Vagina (tissue), 2 donors: ENCODE measurements around the gene FSTL3. TPM values are rescaled to one million over a fixed set of nuclear protein-coding genes. Genes with fewer than 3 reads are reported as not detected.

Experiments used
- DNase-seq, 2 donors: peaks; one replicate each; pipeline ENCODE4 v3.0.0-alpha.2; 2017; ENCODE audit errors: extremely low spot score in 2 of 2
- H3K27ac ChIP-seq: fragments of 200-600 bp; sonication (generic); one replicate; pipeline ENCODE4 v1.5.1; 2019
- H3K27me3 ChIP-seq: fragments of 200-600 bp; sonication (generic); one replicate; pipeline ENCODE4 v1.5.1; 2019
- H3K36me3 ChIP-seq, 2 donors: fragments of 200-600 bp; sonication (generic); one replicate each; pipeline ENCODE4 v1.5.1; 2017 to 2019
- H3K4me1 ChIP-seq: fragments of 200-600 bp; sonication (generic); one replicate; pipeline ENCODE4 v1.5.1; 2019
- H3K4me3 ChIP-seq, 2 donors: fragments of 200-600 bp; sonication (generic); 1 replicate in 1 of 2; 2 replicates in 1 of 2; pipeline ENCODE4 v1.5.1; 2016 to 2019
- H3K9me3 ChIP-seq: fragments of 200-600 bp; sonication (generic); one replicate; pipeline ENCODE4 v1.5.1; 2019
- POLR2A ChIP-seq, 2 donors: fragments of 450-650 bp; IDR thresholded peaks; one replicate each; pipeline ENCODE4 v1.6.1; 2017; ENCODE audit warnings: antibody characterized with exemption in 2 of 2, mild to moderate bottlenecking in 2 of 2, moderate library complexity in 2 of 2
- POLR2AphosphoS5 ChIP-seq, 2 donors: sonication (generic); formaldehyde crosslinking; IDR thresholded peaks; one replicate each; pipeline ENCODE4 v1.9.0; 2017; ENCODE audit warnings: antibody characterized with exemption in 2 of 2, mild to moderate bottlenecking in 2 of 2, low read depth in 1 of 2; ENCODE audit not compliant: insufficient read depth in 1 of 2
- intact Hi-C: fragments of 100-400 bp; cut with DNase I; formaldehyde crosslinking; loops from one replicate; pipeline ENCODE4 v1.15.1; 2023
- total RNA-seq: library from RNA; depleted of rRNA; stranded (reverse); fragments of >200 nt; gene quantifications from one replicate; pipeline ENCODE4 v1.2.3, GENCODE V29; 2016
- TF ChIP-seq, protein P1 (sequence below), 3 experiments: fragments of 450-650 bp in 2 of 3; fragments of 200-600 bp in 1 of 3; sonication (generic) in 1 of 3; IDR thresholded peaks; one replicate each; pipeline ENCODE4 v1.5.1; 2017 to 2019; ENCODE audit warnings: antibody characterized with exemption in 3 of 3, mild to moderate bottlenecking in 2 of 3, moderate library complexity in 2 of 3

The FSTL3 gene
- total RNA-seq, 1 donor from 2014 or later, result 129 TPM

DNA sequence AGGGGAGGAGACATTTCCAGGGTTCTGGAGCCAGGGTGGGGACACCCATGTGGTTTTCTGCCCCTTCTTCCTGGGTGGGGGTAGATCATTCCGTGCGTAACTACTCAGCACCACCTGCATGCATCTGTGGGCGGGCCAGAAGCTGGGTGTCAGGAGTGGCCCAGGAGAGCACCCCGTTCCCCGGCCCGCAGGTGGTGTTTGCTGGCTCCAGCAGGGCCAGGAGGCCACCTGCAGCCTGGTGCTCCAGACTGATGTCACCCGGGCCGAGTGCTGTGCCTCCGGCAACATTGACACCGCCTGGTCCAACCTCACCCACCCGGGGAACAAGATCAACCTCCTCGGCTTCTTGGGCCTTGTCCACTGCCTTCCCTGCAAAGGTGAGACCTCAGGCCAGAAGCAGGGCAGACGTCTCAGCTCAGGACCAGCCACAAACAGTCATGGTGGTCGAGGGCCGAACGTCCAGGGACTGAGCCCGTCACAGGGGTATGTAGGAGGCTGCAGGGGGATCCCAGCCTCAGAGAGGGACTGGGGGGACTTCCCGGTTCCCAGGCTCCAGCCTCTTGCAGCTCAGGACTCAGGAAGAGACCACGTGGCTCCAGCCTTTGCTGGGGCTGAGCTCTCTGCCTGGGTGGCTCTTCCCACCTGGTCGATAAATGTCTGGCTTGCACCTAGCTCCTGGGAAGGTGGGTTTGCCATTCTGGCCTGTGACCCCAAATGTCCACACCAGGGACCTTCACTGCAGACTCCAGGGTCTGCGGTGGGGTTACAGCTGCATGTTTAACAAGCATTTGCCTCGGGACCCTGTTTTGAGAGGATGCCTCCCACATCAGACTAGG, 1.6 kb downstream of the FSTL3 start:
- intact Hi-C loops, result no loop called here
- DNase-seq, result no peak
- H3K4me3 ChIP-seq, result peak overlapping the region; percentile 59 to 72
- peaks cover 41% of the 10 kb centered on the region for H3K4me1 ChIP-seq
- no peaks in the 10 kb centered on the region for H3K9me3 ChIP-seq
- H3K36me3 ChIP-seq, result no peaks in the 10 kb centered on the region
- TF ChIP-seq POLR2A (IDR thresholded peaks at IDR 0.05) (no peak), POLR2AphosphoS5 (IDR thresholded peaks at IDR 0.05; ENCODE audit: insufficient read depth in 1 of 2, low read depth in 1 of 2) (no peak)
- TF ChIP-seq, protein P1, sequence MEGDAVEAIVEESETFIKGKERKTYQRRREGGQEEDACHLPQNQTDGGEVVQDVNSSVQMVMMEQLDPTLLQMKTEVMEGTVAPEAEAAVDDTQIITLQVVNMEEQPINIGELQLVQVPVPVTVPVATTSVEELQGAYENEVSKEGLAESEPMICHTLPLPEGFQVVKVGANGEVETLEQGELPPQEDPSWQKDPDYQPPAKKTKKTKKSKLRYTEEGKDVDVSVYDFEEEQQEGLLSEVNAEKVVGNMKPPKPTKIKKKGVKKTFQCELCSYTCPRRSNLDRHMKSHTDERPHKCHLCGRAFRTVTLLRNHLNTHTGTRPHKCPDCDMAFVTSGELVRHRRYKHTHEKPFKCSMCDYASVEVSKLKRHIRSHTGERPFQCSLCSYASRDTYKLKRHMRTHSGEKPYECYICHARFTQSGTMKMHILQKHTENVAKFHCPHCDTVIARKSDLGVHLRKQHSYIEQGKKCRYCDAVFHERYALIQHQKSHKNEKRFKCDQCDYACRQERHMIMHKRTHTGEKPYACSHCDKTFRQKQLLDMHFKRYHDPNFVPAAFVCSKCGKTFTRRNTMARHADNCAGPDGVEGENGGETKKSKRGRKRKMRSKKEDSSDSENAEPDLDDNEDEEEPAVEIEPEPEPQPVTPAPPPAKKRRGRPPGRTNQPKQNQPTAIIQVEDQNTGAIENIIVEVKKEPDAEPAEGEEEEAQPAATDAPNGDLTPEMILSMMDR (IDR thresholded peaks at IDR 0.05), result no peak
- no peaks in the 10 kb centered on the region for H3K27me3 ChIP-seq
- peak overlapping the region; percentile 99 for H3K27ac ChIP-seq

DNA sequence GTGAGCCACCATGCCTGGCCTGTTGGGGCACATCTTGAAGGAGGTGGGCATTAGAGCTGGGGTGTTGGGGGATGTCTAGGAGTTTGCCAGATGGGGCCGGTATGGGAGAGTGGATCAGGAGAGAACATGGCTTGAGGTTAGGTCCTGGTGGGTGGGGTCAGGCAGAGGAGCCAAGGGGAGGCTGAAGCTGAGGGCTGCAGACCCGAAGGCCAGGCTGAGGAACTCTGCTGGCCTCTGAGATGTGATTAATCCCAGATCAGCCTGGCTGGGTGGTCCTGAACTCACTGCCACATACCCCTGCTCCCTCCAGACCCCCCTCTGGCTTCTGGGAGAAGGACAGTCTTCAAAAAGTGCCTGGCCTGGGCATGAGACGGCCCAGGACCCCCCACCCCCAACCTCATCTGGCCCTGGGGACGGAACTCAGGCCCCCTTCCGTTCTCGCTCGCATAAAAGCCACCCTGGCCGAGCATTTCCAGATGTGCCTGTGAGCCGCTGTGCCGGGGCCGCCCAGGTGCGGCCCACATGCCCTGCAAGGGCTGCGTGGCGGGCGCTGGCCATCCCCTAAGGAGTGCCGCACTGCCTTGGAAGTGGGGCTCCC, 2.7 kb downstream of the FSTL3 start:
- H3K4me3 ChIP-seq, result peak overlapping the region; percentile 72 to 95
- no peaks in the 10 kb centered on the region for H3K36me3 ChIP-seq
- intact Hi-C loops, result no loop called here
- H3K4me1 ChIP-seq, result peaks cover 41% of the 10 kb centered on the region
- peak overlapping the region; percentile 99 for H3K27ac ChIP-seq
- H3K9me3 ChIP-seq, result no peaks in the 10 kb centered on the region
- TF ChIP-seq POLR2A (IDR thresholded peaks at IDR 0.05) (no peak), POLR2AphosphoS5 (IDR thresholded peaks at IDR 0.05; ENCODE audit: insufficient read depth in 1 of 2, low read depth in 1 of 2) (no peak)
- TF ChIP-seq, protein P1 (IDR thresholded peaks at IDR 0.05), result no peak
- no peak for DNase-seq
- no peaks in the 10 kb centered on the region for H3K27me3 ChIP-seq

DNA sequence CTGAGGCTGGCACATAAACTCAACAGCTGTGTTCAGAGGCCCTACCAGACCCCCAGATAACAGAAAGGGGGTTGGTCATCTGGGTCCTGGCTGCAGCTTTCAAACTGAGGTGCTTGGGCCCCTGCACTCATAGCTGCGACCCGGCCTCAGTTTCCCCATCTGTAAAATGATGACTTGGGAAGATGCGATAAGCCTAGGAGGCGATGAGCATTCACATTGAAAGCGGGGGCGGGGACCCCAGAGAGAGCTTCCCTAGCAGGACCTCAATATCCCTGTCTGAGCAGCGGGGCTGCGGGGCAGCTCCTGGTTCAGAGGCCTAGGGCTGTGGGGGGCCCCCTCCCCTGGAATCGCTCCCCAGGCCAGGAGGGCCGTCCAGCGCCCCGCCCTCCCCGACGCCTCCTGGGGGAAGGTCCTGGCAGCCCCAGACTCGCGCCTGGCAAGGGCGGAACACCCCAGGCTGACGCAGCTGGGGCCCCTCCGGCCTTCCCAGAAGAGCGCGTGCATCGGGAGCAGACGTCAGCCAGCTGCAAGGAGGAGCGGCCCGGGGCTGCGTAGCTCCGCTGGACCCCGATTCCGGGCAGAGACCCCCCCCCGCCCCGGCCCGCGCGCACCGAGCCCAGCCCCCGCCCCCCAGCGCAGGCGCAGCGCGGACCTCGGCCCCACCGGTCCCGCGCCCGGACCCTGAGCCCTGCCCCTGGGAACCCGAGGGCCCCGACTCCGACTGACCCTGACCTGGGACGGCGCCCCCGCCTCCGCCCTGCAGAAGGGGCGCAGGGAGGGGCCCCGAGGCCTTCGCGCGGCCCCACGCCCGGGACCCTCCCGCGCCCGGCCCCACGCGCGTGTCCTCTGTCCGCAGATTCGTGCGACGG, 3.5 kb downstream of the FSTL3 start:
- DNase-seq, result peak in 1 of 2 donors; percentile 91
- H3K27ac ChIP-seq, result peak overlapping the region; percentile 99
- TF ChIP-seq, protein P1 (IDR thresholded peaks at IDR 0.05), result no peak
- TF ChIP-seq POLR2AphosphoS5 (IDR thresholded peaks at IDR 0.05; ENCODE audit: insufficient read depth in 1 of 2, low read depth in 1 of 2), result peak in 1 of 2 donors; percentile 74
- no peaks in the 10 kb centered on the region for H3K9me3 ChIP-seq
- peak overlapping the region; percentile 72 to 95 for H3K4me3 ChIP-seq
- intact Hi-C loops, result no loop called here
- peaks cover 41% of the 10 kb centered on the region for H3K4me1 ChIP-seq
- no peaks in the 10 kb centered on the region for H3K27me3 ChIP-seq
- no peaks in the 10 kb centered on the region for H3K36me3 ChIP-seq

DNA sequence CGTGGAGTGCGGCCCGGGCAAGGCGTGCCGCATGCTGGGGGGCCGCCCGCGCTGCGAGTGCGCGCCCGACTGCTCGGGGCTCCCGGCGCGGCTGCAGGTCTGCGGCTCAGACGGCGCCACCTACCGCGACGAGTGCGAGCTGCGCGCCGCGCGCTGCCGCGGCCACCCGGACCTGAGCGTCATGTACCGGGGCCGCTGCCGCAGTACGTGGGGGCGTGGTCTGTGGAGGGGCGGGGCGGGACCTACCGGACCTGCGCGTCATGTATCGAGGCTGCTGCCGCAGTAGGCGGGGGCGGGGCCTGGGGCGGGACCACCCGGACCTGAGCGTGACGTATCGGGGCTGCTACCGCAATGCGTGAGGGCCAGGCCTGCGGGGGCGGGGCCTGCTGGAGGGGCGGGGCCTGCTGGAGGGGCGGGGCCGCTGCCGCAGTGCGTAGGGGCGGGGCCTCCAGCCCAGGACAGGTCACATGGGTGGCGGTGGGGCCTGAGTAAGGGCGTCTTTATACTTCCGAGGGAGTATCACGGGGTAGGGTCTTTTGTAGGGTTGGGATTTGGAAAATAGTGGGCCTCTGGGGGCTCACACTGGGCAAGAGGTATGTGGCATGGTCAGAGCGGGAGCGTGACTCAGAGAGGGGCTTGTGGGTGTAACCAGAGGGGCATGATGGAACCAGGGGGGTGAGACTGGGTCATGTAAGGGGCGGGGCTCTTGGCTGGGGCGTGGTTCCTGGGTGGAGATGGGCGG, 4.3 kb downstream of the FSTL3 start:
- DNase-seq, result peak; percentile 99
- Histone ChIP-seq H3K36me3 (no peaks in the 10 kb centered on the region), H3K27ac (peak overlapping the region; percentile 99), H3K4me1 (peaks cover 37% of the 10 kb centered on the region), H3K4me3 (peak overlapping the region; percentile 72 to 95), H3K9me3 (no peaks in the 10 kb centered on the region), H3K27me3 (no peaks in the 10 kb centered on the region)
- TF ChIP-seq POLR2AphosphoS5 (IDR thresholded peaks at IDR 0.05; ENCODE audit: insufficient read depth in 1 of 2, low read depth in 1 of 2) (peak; percentile 58 to 69), POLR2A (IDR thresholded peaks at IDR 0.05) (peak in 1 of 2 donors; percentile 95)
- TF ChIP-seq, protein P1 (IDR thresholded peaks at IDR 0.05), result peak in 2 of 3 experiments; percentile 16 to 25
- intact Hi-C loops, result no loop called here
